Measurements from ENCODE around the gene STARD9.

DNA sequence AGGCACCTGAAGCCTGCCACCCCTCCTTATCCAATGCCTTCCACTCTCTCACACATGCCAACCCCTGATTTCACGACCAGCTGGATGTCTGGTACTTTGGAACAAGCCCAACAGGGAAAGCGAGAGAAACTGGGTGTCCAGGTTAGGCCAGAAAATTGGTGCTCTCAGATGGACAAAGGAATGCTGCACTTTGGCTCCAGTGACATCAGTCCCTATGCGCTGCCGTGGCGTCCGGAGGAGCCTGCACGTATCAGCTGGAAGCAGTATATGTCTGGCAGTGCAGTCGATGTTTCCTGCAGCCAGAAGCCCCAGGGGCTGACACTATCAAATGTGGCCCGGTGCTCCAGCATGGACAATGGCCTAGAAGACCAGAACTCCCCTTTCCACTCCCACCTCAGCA lies 116.4 kb downstream of the STARD9 start:
- TF ChIP-seq POLR2AphosphoS5 (IDR thresholded peaks at IDR 0.05; ENCODE audit: low read depth, low read length) (no peak), SMC3 (IDR thresholded peaks at IDR 0.05; ENCODE audit: low read depth, low read length) (no peak), TEAD4 (IDR thresholded peaks at IDR 0.05; ENCODE audit: borderline replicate concordance, insufficient read depth) (no peak), RCOR1 (IDR thresholded peaks at IDR 0.05; ENCODE audit: low read length) (no peak), RAD21 (IDR thresholded peaks at IDR 0.05; ENCODE audit: low read length) (no peak), MXI1 (IDR thresholded peaks at IDR 0.05; ENCODE audit: low read depth, low read length) (no peak), MAX (IDR thresholded peaks at IDR 0.05; ENCODE audit: low read depth) (no peak), YY1 (IDR thresholded peaks at IDR 0.05; ENCODE audit: low read depth) (no peak), GATA2 (CRISPR knock-in tag; IDR thresholded peaks at IDR 0.05) (no peak), SIN3A (IDR thresholded peaks at IDR 0.05; ENCODE audit: borderline replicate concordance, low read depth, low read length) (no peak)
- TF ChIP-seq, protein P1, sequence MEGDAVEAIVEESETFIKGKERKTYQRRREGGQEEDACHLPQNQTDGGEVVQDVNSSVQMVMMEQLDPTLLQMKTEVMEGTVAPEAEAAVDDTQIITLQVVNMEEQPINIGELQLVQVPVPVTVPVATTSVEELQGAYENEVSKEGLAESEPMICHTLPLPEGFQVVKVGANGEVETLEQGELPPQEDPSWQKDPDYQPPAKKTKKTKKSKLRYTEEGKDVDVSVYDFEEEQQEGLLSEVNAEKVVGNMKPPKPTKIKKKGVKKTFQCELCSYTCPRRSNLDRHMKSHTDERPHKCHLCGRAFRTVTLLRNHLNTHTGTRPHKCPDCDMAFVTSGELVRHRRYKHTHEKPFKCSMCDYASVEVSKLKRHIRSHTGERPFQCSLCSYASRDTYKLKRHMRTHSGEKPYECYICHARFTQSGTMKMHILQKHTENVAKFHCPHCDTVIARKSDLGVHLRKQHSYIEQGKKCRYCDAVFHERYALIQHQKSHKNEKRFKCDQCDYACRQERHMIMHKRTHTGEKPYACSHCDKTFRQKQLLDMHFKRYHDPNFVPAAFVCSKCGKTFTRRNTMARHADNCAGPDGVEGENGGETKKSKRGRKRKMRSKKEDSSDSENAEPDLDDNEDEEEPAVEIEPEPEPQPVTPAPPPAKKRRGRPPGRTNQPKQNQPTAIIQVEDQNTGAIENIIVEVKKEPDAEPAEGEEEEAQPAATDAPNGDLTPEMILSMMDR (IDR thresholded peaks at IDR 0.05) = no peak
- TF ChIP-seq, protein P2, sequence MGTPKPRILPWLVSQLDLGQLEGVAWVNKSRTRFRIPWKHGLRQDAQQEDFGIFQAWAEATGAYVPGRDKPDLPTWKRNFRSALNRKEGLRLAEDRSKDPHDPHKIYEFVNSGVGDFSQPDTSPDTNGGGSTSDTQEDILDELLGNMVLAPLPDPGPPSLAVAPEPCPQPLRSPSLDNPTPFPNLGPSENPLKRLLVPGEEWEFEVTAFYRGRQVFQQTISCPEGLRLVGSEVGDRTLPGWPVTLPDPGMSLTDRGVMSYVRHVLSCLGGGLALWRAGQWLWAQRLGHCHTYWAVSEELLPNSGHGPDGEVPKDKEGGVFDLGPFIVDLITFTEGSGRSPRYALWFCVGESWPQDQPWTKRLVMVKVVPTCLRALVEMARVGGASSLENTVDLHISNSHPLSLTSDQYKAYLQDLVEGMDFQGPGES (IDR thresholded peaks at IDR 0.05; ENCODE audit: low read depth, low read length) = no peak
- TF ChIP-seq, protein P3, sequence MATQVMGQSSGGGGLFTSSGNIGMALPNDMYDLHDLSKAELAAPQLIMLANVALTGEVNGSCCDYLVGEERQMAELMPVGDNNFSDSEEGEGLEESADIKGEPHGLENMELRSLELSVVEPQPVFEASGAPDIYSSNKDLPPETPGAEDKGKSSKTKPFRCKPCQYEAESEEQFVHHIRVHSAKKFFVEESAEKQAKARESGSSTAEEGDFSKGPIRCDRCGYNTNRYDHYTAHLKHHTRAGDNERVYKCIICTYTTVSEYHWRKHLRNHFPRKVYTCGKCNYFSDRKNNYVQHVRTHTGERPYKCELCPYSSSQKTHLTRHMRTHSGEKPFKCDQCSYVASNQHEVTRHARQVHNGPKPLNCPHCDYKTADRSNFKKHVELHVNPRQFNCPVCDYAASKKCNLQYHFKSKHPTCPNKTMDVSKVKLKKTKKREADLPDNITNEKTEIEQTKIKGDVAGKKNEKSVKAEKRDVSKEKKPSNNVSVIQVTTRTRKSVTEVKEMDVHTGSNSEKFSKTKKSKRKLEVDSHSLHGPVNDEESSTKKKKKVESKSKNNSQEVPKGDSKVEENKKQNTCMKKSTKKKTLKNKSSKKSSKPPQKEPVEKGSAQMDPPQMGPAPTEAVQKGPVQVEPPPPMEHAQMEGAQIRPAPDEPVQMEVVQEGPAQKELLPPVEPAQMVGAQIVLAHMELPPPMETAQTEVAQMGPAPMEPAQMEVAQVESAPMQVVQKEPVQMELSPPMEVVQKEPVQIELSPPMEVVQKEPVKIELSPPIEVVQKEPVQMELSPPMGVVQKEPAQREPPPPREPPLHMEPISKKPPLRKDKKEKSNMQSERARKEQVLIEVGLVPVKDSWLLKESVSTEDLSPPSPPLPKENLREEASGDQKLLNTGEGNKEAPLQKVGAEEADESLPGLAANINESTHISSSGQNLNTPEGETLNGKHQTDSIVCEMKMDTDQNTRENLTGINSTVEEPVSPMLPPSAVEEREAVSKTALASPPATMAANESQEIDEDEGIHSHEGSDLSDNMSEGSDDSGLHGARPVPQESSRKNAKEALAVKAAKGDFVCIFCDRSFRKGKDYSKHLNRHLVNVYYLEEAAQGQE (IDR thresholded peaks at IDR 0.05; ENCODE audit: low read depth, low read length) = no peak
